Spleen (tissue), 7 donors: Measurements from ENCODE around the gene DDB1.

Source experiments
- CTCF ChIP-seq, 11 experiments: fragments of 200-600 bp in 7 of 11; fragments of 450-650 bp in 4 of 11; sonication (generic) in 4 of 11; IDR thresholded peaks in 8 of 11; conservative IDR thresholded peaks in 3 of 11; 1 replicate in 7 of 11; 2 replicates in 4 of 11; pipeline versions ENCODE4 v1.4.0 to v1.8.0; 2016 to 2021; ENCODE audit warnings: antibody characterized with exemption in 11 of 11, inconsistent platforms in 4 of 11, mild to moderate bottlenecking in 1 of 11
- POLR2A ChIP-seq, 3 donors: fragments of 450-650 bp; IDR thresholded peaks; one replicate each; pipeline ENCODE4 v1.5.1; 2017; ENCODE audit warnings: antibody characterized with exemption in 3 of 3, mild to moderate bottlenecking in 1 of 3
- donor health status: DM: no; HTN: no; CAD: no; lungs with moderate emphysema.
- donor health status: DM: no; HTN: no; CAD: no.
- donor health status: DM: no; HTN: no; CAD: no.

- no peak for TF ChIP-seq CTCF (IDR thresholded peaks at IDR 0.05 in 8 of 11, conservative IDR thresholded peaks at IDR 0.05 in 3 of 11)
- TF ChIP-seq POLR2A (IDR thresholded peaks at IDR 0.05): no peak
These were observed 44.7 kb upstream of the DDB1 start for GRCh38 chr11:61377461-61378160.
